GM19452 (cell line): ENCODE data around the gene MRPS14.
"Not testable (repeated sequence)": the region's sequence is repeated elsewhere in the genome, so short reads cannot be mapped to it uniquely, and the experiment has no call there.

Experiments used
- ATAC-seq: cut with Tn5 transposase; IDR thresholded peaks from one replicate; pipeline ENCODE4 v1.9.1; 2021; ENCODE audit not compliant: unreplicated experiment

The MRPS14 gene

DNA sequence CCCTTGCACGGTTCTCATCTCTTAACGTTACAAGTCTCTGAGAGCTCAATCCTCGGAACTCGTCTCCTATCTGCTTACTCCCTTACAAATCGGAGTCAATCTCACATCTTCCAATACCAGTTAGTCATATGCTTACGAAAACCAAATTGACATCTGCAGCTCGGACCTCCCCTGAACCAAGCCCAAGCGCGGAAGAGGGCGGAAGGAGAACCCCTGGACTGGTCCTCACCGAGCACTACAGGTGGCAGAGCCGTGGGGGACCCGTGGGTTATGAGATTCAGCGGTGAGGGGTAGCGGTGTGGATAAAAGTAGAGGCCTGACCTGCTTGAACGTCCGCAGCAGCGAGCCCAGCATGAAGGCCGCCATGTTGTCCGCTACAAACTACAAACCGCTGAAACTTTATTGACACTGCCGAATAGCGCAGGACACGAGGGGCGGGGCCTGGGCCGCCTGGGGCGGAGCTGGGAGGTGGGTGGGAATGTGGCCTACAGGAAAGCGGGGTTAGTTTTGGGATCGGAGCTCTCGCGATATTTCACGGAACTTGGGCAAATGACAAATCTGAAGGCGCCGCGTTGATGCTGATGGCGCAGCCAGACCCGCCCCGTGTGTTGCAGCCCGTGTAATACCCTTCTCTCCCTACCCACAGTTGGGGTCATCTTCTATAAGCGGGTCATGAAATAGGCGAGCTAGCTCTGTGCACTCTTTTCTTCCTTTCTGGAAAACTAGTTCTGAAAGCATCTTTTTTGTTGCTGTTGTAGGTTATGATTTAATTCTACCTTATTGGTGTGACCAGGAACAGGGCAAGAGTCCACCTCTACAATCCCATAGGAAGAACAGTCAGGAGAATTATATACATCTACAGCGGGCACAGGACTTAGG is at the start of gene MRPS14:
Gene MRPS14, minus strand, starts transcription at position 383 of the 879 bp plus-strand sequence. Its CDS starts 17 bp downstream, at position 366.
- peak; percentile 92 for ATAC-seq

DNA sequence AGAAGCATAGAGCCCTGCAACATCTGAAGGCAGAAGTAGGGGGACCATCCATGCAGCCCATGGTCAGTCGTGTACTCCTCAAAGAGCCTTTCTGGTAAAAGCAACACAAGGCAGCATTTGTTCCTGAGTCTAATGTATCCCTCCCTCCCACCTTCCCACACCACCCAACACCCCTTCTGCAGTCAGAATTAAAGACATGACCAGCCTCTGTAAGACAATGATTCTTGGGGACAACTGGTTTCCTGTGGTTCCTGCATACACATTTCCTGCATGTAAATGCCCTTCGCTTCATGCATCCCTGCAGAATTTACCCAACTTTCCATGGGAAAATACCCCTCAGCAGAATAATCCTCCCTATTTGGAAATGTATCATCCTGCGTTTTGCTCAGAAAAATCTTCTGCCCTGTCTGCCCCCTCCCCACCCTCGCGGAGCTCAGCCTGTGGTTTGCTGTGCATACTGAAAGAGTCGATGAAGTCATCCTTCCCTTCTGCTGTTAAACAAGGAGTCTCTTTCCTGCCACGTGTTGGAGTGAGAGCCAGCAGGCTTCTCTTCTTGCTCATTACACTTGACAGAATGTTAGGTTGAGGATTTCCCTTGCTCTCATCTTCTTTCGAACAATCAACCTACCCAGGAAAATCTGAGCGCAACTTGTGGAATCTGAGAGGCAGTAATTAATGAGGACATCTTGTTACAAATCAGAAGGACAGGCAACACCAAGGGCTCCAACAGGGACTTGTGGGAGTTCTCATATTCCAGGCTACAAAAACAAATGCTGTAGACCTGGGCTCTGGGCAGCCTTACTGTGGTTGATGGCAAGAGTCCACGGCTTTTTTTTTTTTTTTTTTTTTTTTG is 49.1 kb upstream of the MRPS14 start:
- ATAC-seq: no peak

DNA sequence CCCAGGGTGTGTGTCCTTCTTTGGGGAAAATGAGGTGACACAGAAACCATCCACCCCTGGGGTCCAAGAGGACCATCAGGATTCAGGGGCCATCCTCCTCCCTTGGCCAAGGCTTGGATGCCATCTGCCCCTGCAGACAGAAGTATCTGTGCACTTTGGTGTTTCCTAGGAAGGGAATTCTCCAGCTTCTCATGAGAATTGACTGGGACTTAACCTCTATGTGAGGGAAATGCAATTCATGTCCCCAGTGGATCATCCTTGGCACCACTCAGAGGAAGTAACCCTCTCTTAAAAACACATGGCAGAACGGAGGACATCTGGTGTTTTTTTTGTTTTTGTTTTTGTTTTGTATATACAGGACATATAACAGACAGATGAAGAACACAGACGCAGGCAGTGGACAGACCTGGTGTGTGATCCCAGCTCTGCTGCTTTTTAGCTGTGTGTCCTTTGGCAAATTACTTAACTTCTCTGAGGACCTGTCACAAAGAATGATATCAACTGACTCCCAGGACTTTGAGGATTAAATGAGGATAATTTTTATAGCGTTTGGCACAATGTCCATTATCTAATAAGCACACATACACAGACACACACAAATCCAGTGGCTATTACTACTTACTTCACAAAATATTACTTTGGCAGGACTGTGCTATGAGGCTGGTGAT is 48.2 kb upstream of the MRPS14 start:
- no peak for ATAC-seq

DNA sequence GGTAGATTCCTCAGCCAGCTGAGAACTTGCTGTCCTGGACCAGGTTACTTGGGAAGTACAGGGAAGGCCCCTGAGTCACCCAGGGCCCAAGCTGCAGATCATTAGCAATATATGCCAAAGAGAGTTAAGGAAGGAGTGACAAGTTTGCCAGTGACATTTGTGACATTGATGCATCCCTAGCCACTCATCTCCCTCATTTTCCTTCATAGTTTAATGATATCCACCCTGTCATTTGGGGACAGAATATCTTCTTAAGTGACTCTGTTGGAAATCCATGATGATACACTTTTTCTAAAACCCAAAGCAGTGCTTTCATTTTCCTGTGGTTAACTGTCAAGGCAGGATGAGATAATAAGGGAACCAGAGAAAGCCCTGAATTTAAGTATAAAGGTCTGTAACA is 47.6 kb upstream of the MRPS14 start:
- no peak for ATAC-seq

DNA sequence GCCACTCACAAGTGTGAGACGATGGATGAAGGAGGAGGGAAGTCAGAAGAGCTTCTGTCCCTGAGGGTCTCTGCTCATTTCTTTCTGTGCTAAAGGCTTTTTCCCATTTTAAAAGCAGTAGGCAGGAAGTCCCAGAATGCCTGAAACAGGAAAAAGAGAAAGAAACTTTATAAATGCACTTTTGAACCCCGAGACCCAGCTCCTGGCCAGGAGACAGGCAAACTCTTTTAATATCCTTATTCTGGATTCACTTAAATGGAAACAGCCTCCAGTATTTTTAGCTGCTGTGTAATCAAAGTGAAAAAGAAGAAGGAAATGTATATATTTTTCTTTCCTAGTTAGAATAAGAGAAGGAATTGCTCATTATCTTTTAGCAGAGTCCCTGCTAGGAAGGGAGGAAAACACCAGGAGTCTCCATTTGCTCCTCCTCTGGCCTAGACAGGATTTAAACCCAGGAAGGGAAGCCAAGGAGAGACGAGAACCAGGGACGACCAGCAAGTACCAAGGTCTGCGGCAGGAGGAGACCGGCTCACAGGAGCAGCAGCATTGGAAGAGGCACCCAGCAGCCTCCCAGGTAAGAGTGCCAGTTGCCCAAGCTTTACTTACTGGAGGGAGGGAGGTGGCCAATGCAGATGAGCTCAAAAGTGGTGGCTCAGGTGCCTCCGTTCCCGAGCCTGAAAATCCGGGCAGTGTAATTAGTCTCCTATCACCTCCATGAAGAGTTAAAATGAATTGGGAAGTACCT is 44.3 kb upstream of the MRPS14 start, which contains the start of gene TNN:
Gene TNN, plus strand, starts transcription at position 472 of the 745 bp plus-strand sequence. CDS start 9,586 bp downstream, outside the sequence.
- ATAC-seq: no peak

DNA sequence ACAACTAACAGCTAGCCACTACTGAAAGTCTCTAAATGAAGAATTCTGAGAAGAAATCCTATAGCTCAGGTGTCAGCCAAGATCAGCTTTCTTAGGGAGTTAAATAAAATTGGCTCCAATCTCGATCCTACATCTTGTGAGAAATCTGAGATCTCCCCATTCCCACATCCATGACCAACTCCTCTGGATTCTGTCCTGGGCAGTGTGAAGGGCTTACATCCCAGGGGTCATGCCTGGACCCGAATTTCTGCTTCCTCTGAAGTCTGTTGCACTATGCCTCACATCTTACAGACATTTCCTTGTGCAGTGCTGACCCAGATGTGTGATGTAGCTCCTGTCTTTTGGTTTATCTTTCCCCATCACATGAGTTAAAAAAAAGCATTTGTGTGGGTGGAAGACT is 39.6 kb upstream of the MRPS14 start:
- ATAC-seq: no peak

DNA sequence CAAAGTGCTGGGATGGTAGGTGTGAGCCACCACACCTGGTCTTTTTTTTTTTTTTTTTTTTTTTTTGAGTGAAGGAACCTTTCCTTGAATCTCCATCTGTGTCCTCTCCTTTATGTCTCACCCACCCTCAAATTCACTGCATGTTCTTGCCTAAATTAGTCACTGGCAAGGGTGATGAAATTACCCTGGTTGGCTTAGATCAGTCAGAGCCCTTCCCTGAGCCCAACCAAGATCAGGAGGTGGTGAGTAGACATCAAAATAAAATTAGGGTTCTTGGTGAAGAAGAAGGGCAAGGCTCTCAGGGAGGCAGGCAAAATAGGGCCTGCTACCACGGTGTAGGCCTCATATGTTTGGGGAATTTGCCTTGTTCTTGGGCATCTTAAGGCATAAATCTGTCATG is 39.1 kb upstream of the MRPS14 start:
- ATAC-seq: no peak

DNA sequence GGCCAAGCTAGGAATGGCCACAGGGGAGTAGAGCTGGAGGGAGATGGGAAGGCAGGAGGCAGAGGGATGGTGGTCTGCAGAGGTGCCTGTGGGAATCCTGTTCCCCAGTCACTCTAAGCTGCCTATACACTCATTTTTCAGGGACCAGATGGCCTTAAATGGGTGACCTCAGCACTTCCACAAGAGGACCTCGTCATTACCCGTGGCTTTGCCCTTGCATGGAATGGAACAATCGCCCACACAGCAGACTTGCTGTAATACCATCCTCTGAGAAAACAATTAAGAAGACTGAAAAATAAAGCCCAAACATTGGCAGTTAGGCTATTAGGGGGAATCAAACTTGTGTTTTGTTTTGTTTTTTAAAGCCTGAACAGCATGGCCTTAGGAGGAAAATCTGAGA is 31.5 kb upstream of the MRPS14 start:
- ATAC-seq: no peak

DNA sequence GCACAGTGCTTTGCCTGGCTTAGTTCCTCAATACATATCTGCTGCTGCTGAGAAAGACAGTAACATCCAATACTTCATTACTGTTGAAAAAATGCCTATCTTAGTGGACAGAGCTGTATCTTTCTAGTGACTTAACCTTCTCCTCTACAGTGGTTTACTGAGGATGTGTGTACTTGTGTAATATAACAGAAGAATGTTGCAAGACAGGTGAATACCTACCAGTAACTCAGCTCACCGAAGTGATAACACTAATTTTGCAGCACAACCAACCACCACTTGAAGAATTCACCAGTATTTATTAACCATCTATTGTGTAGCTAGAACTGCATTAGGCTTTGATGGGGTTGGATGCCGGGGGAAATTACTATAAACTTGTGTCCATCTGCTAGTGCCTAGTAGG is 27.8 kb upstream of the MRPS14 start:
- no peak for ATAC-seq

DNA sequence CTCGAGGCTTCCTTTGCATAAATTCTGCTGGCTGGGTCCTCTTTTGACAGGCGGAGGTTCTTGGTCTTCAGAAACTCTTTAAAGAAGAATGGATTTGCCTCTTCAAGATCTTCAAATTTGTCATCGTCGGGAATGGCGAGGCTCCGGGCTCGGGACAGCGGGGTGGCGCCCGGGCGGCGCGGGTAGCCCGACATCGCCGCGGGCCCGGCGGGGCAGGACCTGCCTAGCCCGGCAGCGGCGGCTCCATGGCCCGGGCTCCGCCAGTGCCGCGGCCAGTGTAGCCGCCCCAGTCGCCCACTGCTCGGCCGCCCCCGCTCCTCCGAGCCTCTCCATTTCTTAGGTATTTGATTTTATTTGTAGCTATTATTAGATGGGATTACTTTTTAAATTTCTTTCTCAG is 22.3 kb upstream of the MRPS14 start:
- no peak for ATAC-seq

DNA sequence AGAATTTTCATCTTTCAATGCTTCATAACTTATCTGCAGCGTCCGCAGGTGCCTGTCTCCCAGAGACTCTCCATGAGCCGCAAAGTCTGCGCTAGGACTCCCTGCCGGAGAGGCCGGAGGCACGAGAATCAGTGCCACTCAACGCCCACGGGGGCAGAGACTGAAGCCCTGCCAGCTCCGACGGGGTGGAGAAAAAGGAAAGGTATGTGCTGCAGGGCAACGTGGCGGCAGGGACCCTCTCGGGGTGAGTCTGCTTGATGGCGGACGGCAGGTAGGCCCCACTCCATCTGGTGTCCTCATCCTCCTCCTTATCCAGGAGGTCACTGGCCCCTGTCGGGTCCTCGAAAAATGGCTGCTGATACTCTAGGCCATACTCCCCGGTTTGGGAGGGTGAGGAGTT is 21.9 kb upstream of the MRPS14 start:
- ATAC-seq: no peak

DNA sequence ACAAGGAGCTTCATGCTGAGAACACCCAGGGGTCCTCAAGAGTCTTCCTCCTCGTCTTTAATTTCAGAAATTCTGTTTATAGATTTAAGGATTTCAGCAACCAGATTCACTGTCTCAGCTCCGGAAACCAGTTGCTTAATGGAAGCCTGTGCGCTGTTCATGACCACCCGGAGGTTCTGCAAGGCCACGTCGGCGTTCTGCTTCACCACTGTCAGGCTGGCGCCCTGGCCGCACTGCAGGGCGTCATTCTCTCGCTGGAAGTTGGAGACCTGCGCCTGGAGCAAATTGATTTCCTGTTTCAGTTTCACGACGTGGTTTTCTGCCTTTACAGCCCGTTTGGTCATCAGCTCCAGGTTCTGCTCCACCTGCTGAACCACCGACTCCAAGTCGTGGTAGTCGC is 21.4 kb upstream of the MRPS14 start:
- ATAC-seq: not testable (repeated sequence)

DNA sequence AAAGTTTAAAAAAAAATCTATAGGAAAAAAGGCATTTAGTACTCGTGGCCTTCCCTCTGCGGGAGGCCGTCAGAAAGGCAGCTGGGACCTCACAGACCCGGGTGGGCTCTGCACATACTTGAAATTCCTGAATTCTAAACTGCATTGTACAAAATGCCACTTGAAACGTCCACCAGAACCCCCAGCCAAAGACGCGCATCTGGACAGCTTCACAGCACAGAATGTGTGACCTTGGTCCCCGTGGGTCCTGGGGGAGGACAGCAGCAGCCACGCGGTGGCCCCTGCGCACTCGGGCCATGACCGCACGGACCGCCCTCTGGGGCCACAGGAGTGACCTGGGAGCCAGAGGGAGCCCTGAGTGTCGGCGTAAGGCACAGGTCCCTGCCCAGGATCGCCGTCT is 20.6 kb upstream of the MRPS14 start:
- no peak for ATAC-seq

DNA sequence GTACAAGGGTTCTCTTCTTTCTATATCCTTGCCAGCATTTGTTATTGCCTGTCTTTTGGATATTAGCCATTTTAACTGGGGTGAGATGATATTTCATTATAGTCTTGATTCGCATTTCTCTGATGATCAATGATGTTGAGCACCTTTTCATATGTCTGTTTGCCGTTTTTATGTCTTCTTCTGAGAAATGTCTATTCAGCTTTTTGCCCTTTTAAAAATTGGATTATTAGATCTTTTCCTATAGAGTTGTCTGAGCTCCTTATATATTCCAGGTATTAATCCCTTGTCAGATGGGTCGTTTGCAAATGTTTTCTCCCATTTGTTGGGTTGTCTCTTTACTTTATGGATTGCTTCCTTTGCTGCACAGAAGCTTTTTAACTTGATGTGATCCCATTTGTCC is 19.4 kb upstream of the MRPS14 start:
- ATAC-seq: no peak

DNA sequence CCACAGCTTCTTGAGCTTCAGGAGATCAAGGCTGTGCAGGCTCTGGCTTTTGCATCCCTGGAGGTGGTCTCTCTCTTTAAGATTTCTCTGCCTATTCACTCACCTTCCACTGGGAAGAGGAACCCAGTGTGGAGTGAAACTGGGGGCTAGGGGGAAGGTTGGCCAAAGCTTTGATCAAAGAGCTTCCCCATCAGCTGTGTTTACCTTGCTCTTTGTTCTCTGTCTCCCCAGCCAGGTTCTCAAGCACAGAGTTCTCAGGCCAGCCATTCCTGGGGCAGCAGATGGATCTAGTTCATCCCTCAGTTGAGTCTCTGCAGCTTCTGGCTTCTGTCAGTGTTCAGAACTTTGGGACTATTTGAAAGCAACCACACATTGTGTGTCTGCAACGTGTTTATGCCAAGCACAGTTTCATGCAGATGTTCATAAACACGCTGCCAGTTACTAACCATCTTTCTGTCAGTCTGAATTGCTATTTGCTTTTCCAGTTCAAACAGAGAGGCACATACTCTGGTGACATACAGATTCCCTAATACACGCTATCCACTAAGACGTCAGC is 17.2 kb upstream of the MRPS14 start:
- ATAC-seq: no peak

DNA sequence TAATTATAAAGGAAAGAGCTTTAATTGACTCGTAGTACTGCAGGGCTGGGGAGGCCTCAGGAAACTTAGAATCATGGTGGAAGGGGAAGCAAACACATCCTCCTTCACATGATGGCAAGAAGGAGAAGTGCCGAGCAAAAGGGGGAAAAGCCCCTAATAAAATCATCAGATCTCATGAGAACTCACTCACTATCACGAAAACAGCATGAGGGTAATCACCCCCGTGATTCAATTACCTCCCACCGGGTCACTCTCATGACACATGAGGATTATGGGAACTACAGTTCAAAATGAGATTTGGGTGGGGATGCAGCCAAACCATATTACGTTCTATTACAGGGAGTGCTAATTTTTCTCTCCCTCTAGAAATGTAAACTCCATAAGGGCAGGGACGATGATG is 14.2 kb upstream of the MRPS14 start:
- ATAC-seq: no peak

DNA sequence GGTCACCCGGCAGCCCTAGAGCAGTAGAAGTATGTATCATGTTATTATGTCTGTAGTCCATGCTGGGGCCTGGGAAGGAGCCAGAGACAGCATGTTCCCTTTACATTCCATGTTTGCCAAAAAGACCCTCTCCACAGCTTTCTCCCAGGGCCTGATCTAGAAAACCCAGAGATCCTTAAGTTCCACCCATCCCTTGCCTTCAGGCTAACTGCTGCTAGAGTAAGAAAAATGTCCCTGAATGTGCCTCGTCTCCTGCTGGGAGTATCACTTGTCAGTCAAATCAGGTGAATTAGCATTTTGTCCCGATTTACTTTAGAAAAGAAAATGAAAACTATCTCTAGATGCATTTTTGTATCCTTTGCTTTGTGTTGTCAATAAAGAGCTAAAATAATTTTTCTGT is 13.3 kb upstream of the MRPS14 start:
- ATAC-seq: no peak

DNA sequence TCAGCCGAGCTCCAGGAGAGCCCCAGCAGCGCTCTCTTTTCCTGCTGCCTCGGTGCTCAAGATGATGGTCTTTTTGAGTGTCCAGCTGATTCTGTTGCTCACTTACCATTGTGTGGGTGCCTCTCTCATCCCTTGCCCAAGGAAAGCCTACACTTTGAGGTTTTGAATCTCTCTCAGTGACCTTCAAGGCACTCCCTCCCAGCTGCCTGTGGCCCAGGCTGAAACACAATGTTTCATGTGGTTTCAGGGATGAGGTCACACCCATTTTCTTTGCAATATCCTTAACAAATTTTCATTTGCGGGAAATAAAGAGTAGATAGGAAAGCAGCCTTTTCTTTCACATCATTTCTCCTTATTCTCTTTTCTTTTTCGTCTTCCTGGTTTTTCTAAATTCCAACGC is 12.6 kb upstream of the MRPS14 start:
- no peak for ATAC-seq

DNA sequence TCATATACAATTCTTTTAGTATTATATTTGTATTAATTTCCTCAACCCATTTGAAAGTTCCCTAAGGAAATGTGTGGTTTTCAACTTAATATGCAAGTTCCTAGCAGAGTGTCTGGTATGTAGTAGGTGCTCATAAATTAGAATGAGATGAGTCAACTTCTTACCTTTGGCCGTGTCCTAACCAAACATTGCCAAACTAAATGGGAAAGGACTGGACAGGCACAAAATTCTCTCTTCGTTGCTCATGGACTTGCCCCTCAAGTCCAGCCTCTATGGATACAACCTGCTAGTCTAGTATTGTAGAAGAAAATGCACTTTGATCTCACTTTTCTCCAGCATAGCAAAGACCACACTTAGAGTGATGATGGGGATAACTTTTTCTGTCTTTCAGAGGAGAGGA is 11.6 kb upstream of the MRPS14 start:
- ATAC-seq: no peak

DNA sequence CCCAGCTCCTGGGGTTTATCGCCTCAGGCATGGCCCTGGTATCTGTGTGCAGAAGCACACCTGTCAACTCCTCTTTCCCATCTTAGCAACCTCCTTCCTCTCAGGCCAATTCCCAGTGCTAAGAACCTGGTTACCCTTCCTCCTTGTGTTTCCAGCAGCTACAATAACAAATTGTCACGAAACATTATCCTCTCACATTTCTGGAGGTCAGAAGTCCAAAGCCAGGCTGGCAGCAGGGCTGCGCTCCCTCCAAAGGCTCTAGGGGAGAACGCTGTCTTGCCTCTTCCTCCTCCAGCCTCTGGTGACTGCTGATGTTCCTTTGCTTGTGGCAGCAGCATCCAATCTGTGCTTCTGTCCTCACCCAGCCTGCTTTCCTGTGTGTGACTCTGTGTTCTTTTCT is 10.7 kb upstream of the MRPS14 start:
- no peak for ATAC-seq
